Progenitor cell of endocrine pancreas (in vitro differentiated cells): ENCODE results near the gene DNAAF5. TPM values are rescaled to one million over a fixed set of nuclear protein-coding genes. Genes with fewer than 3 reads are reported as not detected.
"Not testable (repeated sequence)": the region's sequence is repeated elsewhere in the genome, so short reads cannot be mapped to it uniquely, and the experiment has no call there.

Experiments used
- DNase-seq: peaks from one replicate; pipeline ENCODE4 v3.0.0; 2021; ENCODE audit warnings: low spot score; ENCODE audit not compliant: unreplicated experiment
- H3K27ac Mint-ChIP-seq: 2 replicates; pipeline ENCODE4 v1.8.0; 2021; ENCODE audit warnings: mild to moderate bottlenecking, moderate library complexity, mixed read lengths
- H3K27me3 Mint-ChIP-seq: 2 replicates; pipeline ENCODE4 v1.8.0; 2021; ENCODE audit warnings: mixed read lengths
- H3K36me3 Mint-ChIP-seq: 2 replicates; pipeline ENCODE4 v1.8.0; 2022; ENCODE audit warnings: mixed read lengths; ENCODE audit not compliant: insufficient read depth
- H3K4me1 Mint-ChIP-seq: 2 replicates; pipeline ENCODE4 v1.8.0; 2021; ENCODE audit warnings: low read depth, mixed read lengths
- H3K4me3 Mint-ChIP-seq: 2 replicates; pipeline ENCODE4 v1.8.0; 2021; ENCODE audit warnings: low read depth, mild to moderate bottlenecking, moderate library complexity, mixed read lengths
- H3K9me3 Mint-ChIP-seq: 2 replicates; pipeline ENCODE4 v1.8.0; 2021; ENCODE audit warnings: low read depth, mixed read lengths
- CTCF ChIP-seq: fragments of 200-600 bp; sonication (generic); IDR thresholded peaks from one replicate; pipeline ENCODE4 v1.5.0; 2021; ENCODE audit warnings: antibody characterized with exemption, mild to moderate bottlenecking; ENCODE audit not compliant: unreplicated experiment
- total RNA-seq: library from RNA; stranded (reverse); gene quantifications from 2 replicates; pipeline ENCODE4 v1.2.1, GENCODE V29; 2021

DNAAF5 gene
- total RNA-seq, 1 donor from 2014 or later, result 51.0 TPM

- no peak overlapping the region for H3K27ac Mint-ChIP-seq
- peaks cover 28% of the 10 kb centered on the region for H3K36me3 Mint-ChIP-seq
- H3K4me3 Mint-ChIP-seq, result no peak overlapping the region
- H3K9me3 Mint-ChIP-seq, result no peaks in the 10 kb centered on the region
- H3K4me1 Mint-ChIP-seq, result no peaks in the 10 kb centered on the region
- no peak for TF ChIP-seq CTCF
- H3K27me3 Mint-ChIP-seq, result no peaks in the 10 kb centered on the region
- no peak for DNase-seq
Measured at GRCh38 chr7:794671-795329, 68.3 kb downstream of the DNAAF5 start.

GRCh38 chr7:796434-797169, 70.1 kb downstream of the DNAAF5 start:
- peaks cover 24% of the 10 kb centered on the region for H3K36me3 Mint-ChIP-seq
- not testable (repeated sequence) for H3K4me3 Mint-ChIP-seq, DNase-seq, H3K4me1 Mint-ChIP-seq, H3K9me3 Mint-ChIP-seq, H3K27ac Mint-ChIP-seq, H3K27me3 Mint-ChIP-seq

GRCh38 chr7:798921-799470, 72.5 kb downstream of the DNAAF5 start:
- peaks cover 3% of the 10 kb centered on the region for H3K4me1 Mint-ChIP-seq
- no peak overlapping the region for H3K27ac Mint-ChIP-seq
- no peak overlapping the region for H3K4me3 Mint-ChIP-seq
- H3K9me3 Mint-ChIP-seq, result no peaks in the 10 kb centered on the region
- H3K27me3 Mint-ChIP-seq, result no peaks in the 10 kb centered on the region
- no peak for TF ChIP-seq CTCF
- peaks cover 24% of the 10 kb centered on the region for H3K36me3 Mint-ChIP-seq
- DNase-seq, result no peak

- DNase-seq, result no peak
- H3K9me3 Mint-ChIP-seq, result no peaks in the 10 kb centered on the region
- H3K4me1 Mint-ChIP-seq, result peaks cover 3% of the 10 kb centered on the region
- H3K27ac Mint-ChIP-seq, result no peak overlapping the region
- H3K36me3 Mint-ChIP-seq, result peaks cover 19% of the 10 kb centered on the region
- no peak for TF ChIP-seq CTCF
- no peak overlapping the region for H3K4me3 Mint-ChIP-seq
- no peaks in the 10 kb centered on the region for H3K27me3 Mint-ChIP-seq
Measured at GRCh38 chr7:800692-801091, 74.2 kb downstream of the DNAAF5 start.

GRCh38 chr7:801351-801750, 74.9 kb downstream of the DNAAF5 start:
- not testable (repeated sequence) for H3K27ac Mint-ChIP-seq, H3K4me3 Mint-ChIP-seq, H3K4me1 Mint-ChIP-seq, DNase-seq, H3K27me3 Mint-ChIP-seq, H3K9me3 Mint-ChIP-seq
- peaks cover 17% of the 10 kb centered on the region for H3K36me3 Mint-ChIP-seq

GRCh38 chr7:801940-802381, 75.5 kb downstream of the DNAAF5 start:
- TF ChIP-seq CTCF, result no peak
- no peak for DNase-seq
- Mint-ChIP-seq H3K4me1 (peaks cover 3% of the 10 kb centered on the region), H3K4me3 (no peak overlapping the region), H3K27ac (no peak overlapping the region), H3K36me3 (peaks cover 16% of the 10 kb centered on the region), H3K27me3 (no peaks in the 10 kb centered on the region), H3K9me3 (no peaks in the 10 kb centered on the region)
